GM18499 (cell line): ENCODE data around the gene ZNF585A.

Experiments used
- ATAC-seq: cut with Tn5 transposase; IDR thresholded peaks from one replicate; pipeline ENCODE4 v1.9.1; 2021; ENCODE audit warnings: moderate number of reproducible peaks; ENCODE audit not compliant: insufficient read depth, unreplicated experiment

ZNF585A gene

GRCh38 chr19:37098570-37098969, 73.9 kb downstream of the ZNF585A start:
- ATAC-seq: no peak

DNA sequence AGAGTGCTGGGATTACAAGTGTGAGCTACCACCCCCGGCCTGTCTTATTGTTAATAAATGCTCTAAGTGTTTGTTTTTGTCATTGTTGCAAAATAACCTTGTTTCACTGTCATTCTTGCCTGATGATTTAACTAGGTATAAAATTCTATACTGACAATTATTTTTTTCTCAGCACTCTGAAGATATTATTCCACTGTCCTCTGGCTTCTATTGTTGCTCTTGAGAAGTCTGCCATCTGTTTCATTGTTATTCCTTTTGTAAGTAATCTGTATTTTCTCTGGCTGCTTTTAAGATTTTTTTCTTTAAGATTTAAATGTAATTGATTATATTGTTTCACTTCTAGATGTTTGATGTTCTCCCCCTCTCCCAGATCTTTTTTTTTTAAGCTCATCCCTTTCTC, 76.6 kb downstream of the ZNF585A start:
- no peak for ATAC-seq
